K562 (cell line): ENCODE results near the gene PARD6A. TPM values are rescaled to one million over a fixed set of nuclear protein-coding genes. Genes with fewer than 3 reads are reported as not detected.

ENCODE experiments used
- ATAC-seq: fragments of 200-7000 bp; cut with Tn5 transposase; 3 replicates; pipeline ENCODE4 v1.9.1; 2020; ENCODE audit warnings: moderate library complexity
- BruUV-seq: library from RNA; stranded (reverse); fragments of 400-500 nt; replicated peaks from 2 replicates; lab custom pipeline; 2021; lab: Mats Ljungman, UMichigan
- CTCF ChIA-PET: fragments of 300-600 bp; formaldehyde crosslinking; extraction: SDS; loops from one replicate; lab custom pipeline; 2021; ENCODE audit warnings: low intra/inter-chr PET ratio; lab: Yijun Ruan, JAX
- POLR2A ChIA-PET: fragments of 300-600, 350-650 bp; sonication (Branson Sonifier 250); formaldehyde crosslinking; extraction: SDS; loops from one replicate; lab custom pipeline; 2021; ENCODE audit warnings: antibody characterized with exemption, inconsistent platforms; lab: Yijun Ruan, JAX
- DNase-seq, 4 experiments: peaks; one replicate each; pipeline versions ENCODE4 v3.0.0 to v3.0.0-alpha.2; 2011 to 2018; ENCODE audit warnings: low spot score in 3 of 4, mixed read lengths in 3 of 4; ENCODE audit errors: extremely low read depth in 1 of 4
- FAIRE-seq: peaks from 2 replicates; lab custom pipeline; 2011; peaks lifted over from hg19 to GRCh38; lab: Jason Lieb, UNC
- H2AFZ ChIP-seq: 2 replicates; pipeline ENCODE4 v1.6.0; 2011; ENCODE audit warnings: low read depth, low read length, control low read depth, inconsistent platforms
- H3K27ac ChIP-seq: fragments of 200-600 bp; 3 replicates; pipeline ENCODE4 v1.8.0; 2011; ENCODE audit warnings: low read depth, mild to moderate bottlenecking, control low read depth, inconsistent platforms, low read length, moderate library complexity, mixed read lengths; ENCODE audit errors: extremely low read depth
- H3K27me3 ChIP-seq, 2 experiments: fragments of 300-600 bp in 1 of 2; 2 replicates in 1 of 2; 3 replicates in 1 of 2; pipeline versions ENCODE4 v1.6.0 to v1.8.0; 2011; ENCODE audit warnings: inconsistent platforms in 2 of 2, low read length in 2 of 2, mild to moderate bottlenecking in 1 of 2, mixed read lengths in 1 of 2, moderate library complexity in 1 of 2; ENCODE audit not compliant: control insufficient read depth in 2 of 2, insufficient read depth in 2 of 2
- H3K36me3 ChIP-seq: fragments of 300-600 bp; 3 replicates; pipeline ENCODE4 v1.8.0; 2011; ENCODE audit warnings: mild to moderate bottlenecking, low read length, inconsistent platforms; ENCODE audit not compliant: control insufficient read depth, insufficient read depth
- H3K4me1 ChIP-seq, 2 experiments: fragments of 200-600 bp in 1 of 2; replicated peaks in 1 of 2; 2 replicates in 1 of 2; 3 replicates in 1 of 2; pipeline versions ENCODE4 v1.5.1 to v1.8.0; 2011; ENCODE audit warnings: inconsistent platforms in 2 of 2, low read length in 2 of 2, mild to moderate bottlenecking in 1 of 2, mixed read lengths in 1 of 2, moderate library complexity in 1 of 2; ENCODE audit not compliant: control insufficient read depth in 2 of 2, insufficient read depth in 2 of 2
- H3K4me2 ChIP-seq: 2 replicates; pipeline ENCODE4 v1.6.1; 2011; ENCODE audit warnings: low read length, control low read depth, inconsistent platforms, mixed read lengths; ENCODE audit not compliant: insufficient read depth
- H3K4me3 ChIP-seq: fragments of 200-600 bp; sonication (generic), shearing (Covaris generic); 2 replicates; pipeline ENCODE4 v1.5.1; 2016; ENCODE audit warnings: control low read depth, inconsistent platforms
- H3K79me2 ChIP-seq: fragments of 200-600 bp; 3 replicates; pipeline ENCODE4 v1.8.0; 2011; ENCODE audit warnings: low read length, inconsistent platforms; ENCODE audit not compliant: control insufficient read depth, insufficient read depth
- H3K9ac ChIP-seq, 2 experiments: 2 replicates each; pipeline versions ENCODE4 v1.6.0 to v1.6.1; 2011; ENCODE audit warnings: low read depth in 2 of 2, low read length in 2 of 2, control low read depth in 1 of 2, inconsistent platforms in 1 of 2, mild to moderate bottlenecking in 1 of 2, mixed read lengths in 1 of 2; ENCODE audit not compliant: insufficient read depth in 1 of 2
- H3K9me1 ChIP-seq: one replicate; pipeline ENCODE4 v1.6.0; 2011; ENCODE audit warnings: inconsistent platforms, mild to moderate bottlenecking, low read length, moderate library complexity; ENCODE audit not compliant: control insufficient read depth, insufficient read depth
- H3K9me3 ChIP-seq: replicated peaks from 2 replicates; pipeline ENCODE4 v1.5.1; 2011; ENCODE audit warnings: low read depth, low read length, inconsistent platforms; ENCODE audit not compliant: control insufficient read depth, insufficient read depth
- H4K20me1 ChIP-seq: replicated peaks from 2 replicates; pipeline ENCODE4 v1.6.1; 2011; ENCODE audit warnings: low read length, inconsistent platforms, mixed read lengths; ENCODE audit not compliant: control insufficient read depth, insufficient read depth
- CBFB ChIP-seq: sonication (generic); formaldehyde crosslinking; IDR thresholded peaks from 2 replicates; pipeline ENCODE4 v1.4.0; 2020; ENCODE audit warnings: mild to moderate bottlenecking, missing genetic modification reagents
- CHAMP1 ChIP-seq: fragments of 450-650 bp; IDR thresholded peaks from 2 replicates; pipeline ENCODE4 v1.6.1; 2016; ENCODE audit warnings: mild to moderate bottlenecking
- CHD1 ChIP-seq: fragments of 200-600 bp; sonication (generic); IDR thresholded peaks from one replicate; pipeline ENCODE4 v1.6.1; 2012; ENCODE audit warnings: mild to moderate bottlenecking, moderate library complexity, low read length, inconsistent platforms
- CSDE1 ChIP-seq, 2 experiments: fragments of 450-650 bp; IDR thresholded peaks; 2 replicates each; pipeline ENCODE4 v1.6.1; 2016; ENCODE audit warnings: mild to moderate bottlenecking in 1 of 2
- JUND ChIP-seq, 2 experiments: IDR thresholded peaks; 2 replicates in 1 of 2; 3 replicates in 1 of 2; pipeline ENCODE4 v1.6.1; 2011; ENCODE audit warnings: borderline replicate concordance in 2 of 2, low read depth in 2 of 2, low read length in 2 of 2, improper control_type of control experiment in 1 of 2, missing biosample characterization in 1 of 2, missing genetic modification characterization in 1 of 2, missing genetic modification reagents in 1 of 2
- KDM1A ChIP-seq, 2 experiments: fragments of 450-650 bp; IDR thresholded peaks; 2 replicates each; pipeline ENCODE4 v1.6.1; 2016; ENCODE audit warnings: mild to moderate bottlenecking in 2 of 2
- PYGO2 ChIP-seq: fragments of 450-650 bp; IDR thresholded peaks from 2 replicates; pipeline ENCODE4 v1.6.1; 2016; ENCODE audit warnings: mild to moderate bottlenecking, missing genetic modification characterization, moderate library complexity, missing compliant biosample characterization
- SMAD1 ChIP-seq: fragments of 150-350 bp; IDR thresholded peaks from 2 replicates; pipeline ENCODE4 v1.6.1; 2014; ENCODE audit warnings: low read length, low read depth; ENCODE audit not compliant: partially characterized antibody
- SP1 ChIP-seq: sonication (generic); formaldehyde crosslinking; IDR thresholded peaks from 2 replicates; pipeline ENCODE4 v1.8.1; 2022; ENCODE audit warnings: mild to moderate bottlenecking, missing genetic modification reagents
- SREBF2 ChIP-seq: sonication (generic); formaldehyde crosslinking; IDR thresholded peaks from 2 replicates; pipeline ENCODE4 v1.4.0; 2020; ENCODE audit warnings: mild to moderate bottlenecking, missing genetic modification reagents
- SRSF7 ChIP-seq: fragments of 200-400 bp; formaldehyde crosslinking; optimal IDR thresholded peaks from 2 replicates; pipeline ENCODE3; 2017; ENCODE audit warnings: mild to moderate bottlenecking, low read depth, low read length
- U2AF1 ChIP-seq: fragments of 200-400 bp; formaldehyde crosslinking; optimal IDR thresholded peaks from 2 replicates; pipeline ENCODE3; 2017; ENCODE audit warnings: mild to moderate bottlenecking, low read depth, low read length, moderate library complexity
- YBX1 ChIP-seq: fragments of 450-650 bp; IDR thresholded peaks from 2 replicates; pipeline ENCODE4 v1.7.1; 2016; ENCODE audit warnings: mild to moderate bottlenecking
- ZBTB2 ChIP-seq: fragments of 450-650 bp; IDR thresholded peaks from 2 replicates; pipeline ENCODE4 v1.6.1; 2016; ENCODE audit warnings: antibody characterized with exemption
- ZC3H11A ChIP-seq: IDR thresholded peaks from 2 replicates; pipeline ENCODE4 v1.6.1; 2012; ENCODE audit warnings: low read depth, low read length, improper control_type of control experiment
- WGBS: fragments of 100-300 bp; shearing (Covaris generic); methylation state at CpG from one replicate; pipeline ENCODE4 v1.1.6; 2016; ENCODE audit warnings: low coverage, mixed read lengths; ENCODE audit not compliant: insufficient coverage; ENCODE audit errors: missing lambda C conversion rate; 5-methylcytosine and 5-hydroxymethylcytosine counted together
- in situ Hi-C: fragments of 300-500 bp; cut with MboI; formaldehyde crosslinking; loops from 4 replicates; pipeline ENCODE4 v1.15.0; 2018; ENCODE audit warnings: inconsistent platforms, mixed read lengths
- intact Hi-C: fragments of 100-400 bp; cut with micrococcal nuclease; formaldehyde crosslinking; loops from 2 replicates; pipeline ENCODE4 v1.14.2; 2022
- polyA plus RNA-seq, 8 experiments: library from polyadenylated mRNA; depleted of rRNA in 4 of 8; stranded (reverse) in 5 of 8; unstranded in 3 of 8; fragments of >200 nt; fragmentation: Nextera tagmentation in 2 of 8; fragmentation: Illumina TruSeq in 1 of 8; extraction: Ambion mirVana in 2 of 8; extraction: Trizol in 1 of 8; gene quantifications; 2 replicates each; pipeline versions ENCODE4 v1.2.1 to v1.2.3, GENCODE V29; 2011 to 2014; ENCODE audit warnings: inconsistent platforms in 1 of 8, missing spikeins in 1 of 8
- total RNA-seq, 7 experiments: library from RNA; depleted of rRNA in 6 of 7; stranded (reverse); fragments of >200 nt in 6 of 7; fragmentation: Illumina TruSeq in 2 of 7; extraction: Trizol in 2 of 7; gene quantifications; 2 replicates each; pipeline versions ENCODE4 v1.2.1 to v1.2.3, GENCODE V29; 2011 to 2021; ENCODE audit warnings: low replicate concordance in 1 of 7
- TF ChIP-seq, protein P1 (sequence below), 2 experiments: fragments of 450-650 bp; conservative IDR thresholded peaks; 2 replicates each; pipeline ENCODE4 v1.6.1; 2017; ENCODE audit warnings: mild to moderate bottlenecking in 2 of 2, moderate library complexity in 2 of 2

The PARD6A gene
- total and polyA plus RNA-seq, 9 of the 15 experiments (the other 6 are each of a cell fraction or from before 2014, with no cell fraction given), result 0.04 to 2.0 (median 0.44) TPM

DNA sequence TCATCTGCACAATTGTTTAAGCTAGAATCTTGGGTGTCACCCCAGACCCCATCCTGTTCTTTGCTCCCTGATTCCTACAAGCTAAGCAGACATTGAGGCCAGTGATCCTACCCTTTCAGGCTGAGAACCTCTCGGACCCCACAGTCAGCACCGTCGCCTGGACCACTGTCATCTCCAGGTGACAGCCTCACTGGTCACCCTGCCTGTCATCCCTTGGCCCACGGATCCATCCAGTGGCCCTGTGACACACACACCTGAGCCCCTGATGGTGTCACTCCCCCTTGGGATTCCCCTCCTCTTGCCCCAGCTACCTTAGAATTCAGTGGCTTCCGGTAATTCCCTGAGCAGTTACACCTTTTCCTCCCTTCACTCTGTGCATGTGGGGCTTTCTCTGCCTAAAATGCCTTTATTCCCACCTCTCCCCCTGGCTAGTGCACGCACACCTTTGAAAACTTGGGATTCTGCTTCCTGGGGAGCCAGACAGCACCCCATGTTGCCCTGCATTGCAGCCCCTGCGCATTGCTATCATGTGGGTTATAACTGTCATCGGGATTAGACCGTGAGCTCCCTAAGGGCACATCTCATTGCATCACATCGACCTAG lies 8.8 kb downstream of the PARD6A start:
- no peak overlapping the region for H3K4me2 ChIP-seq

More for the DNA sequence above, 8.8 kb downstream of the PARD6A start:
- peaks cover 14 to 34% of the 10 kb centered on the region in 2 experiments for H3K4me1 ChIP-seq
- 35% methylated on average over 10 of the region's 10 CpGs for WGBS
- TF ChIP-seq CSDE1 (IDR thresholded peaks at IDR 0.05) (no peak), ZBTB2 (no peak), SP1 (CRISPR knock-in tag) (no peak), SREBF2 (CRISPR knock-in tag) (no peak), CHD1 (no peak), YBX1 (no peak), ZC3H11A (no peak), KDM1A (IDR thresholded peaks at IDR 0.05) (no peak), CBFB (no peak), JUND (IDR thresholded peaks at IDR 0.05; ENCODE audit: borderline replicate concordance, low read depth, low read length) (no peak), JUND (tag; IDR thresholded peaks at IDR 0.05; ENCODE audit: borderline replicate concordance, low read depth, low read length) (no peak), SMAD1 (no peak), PYGO2 (tag) (no peak), U2AF1 (no peak), CHAMP1 (no peak), SRSF7 (no peak)
- TF ChIP-seq, protein P1, sequence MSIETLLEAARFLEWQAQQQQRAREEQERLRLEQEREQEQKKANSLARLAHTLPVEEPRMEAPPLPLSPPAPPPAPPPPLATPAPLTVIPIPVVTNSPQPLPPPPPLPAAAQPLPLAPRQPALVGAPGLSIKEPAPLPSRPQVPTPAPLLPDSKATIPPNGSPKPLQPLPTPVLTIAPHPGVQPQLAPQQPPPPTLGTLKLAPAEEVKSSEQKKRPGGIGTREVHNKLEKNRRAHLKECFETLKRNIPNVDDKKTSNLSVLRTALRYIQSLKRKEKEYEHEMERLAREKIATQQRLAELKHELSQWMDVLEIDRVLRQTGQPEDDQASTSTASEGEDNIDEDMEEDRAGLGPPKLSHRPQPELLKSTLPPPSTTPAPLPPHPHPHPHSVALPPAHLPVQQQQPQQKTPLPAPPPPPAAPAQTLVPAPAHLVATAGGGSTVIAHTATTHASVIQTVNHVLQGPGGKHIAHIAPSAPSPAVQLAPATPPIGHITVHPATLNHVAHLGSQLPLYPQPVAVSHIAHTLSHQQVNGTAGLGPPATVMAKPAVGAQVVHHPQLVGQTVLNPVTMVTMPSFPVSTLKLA (conservative IDR thresholded peaks at IDR 0.05), result no peak
- BruUV-seq, result no TSS peak
- no peak overlapping the region for H3K4me3 ChIP-seq
- H3K36me3 ChIP-seq, result no peaks in the 10 kb centered on the region
- POLR2A ChIA-PET, result interaction anchor here (0.6 to 1.2 kb wide), 3 partner anchors 128 to 663 kb away, joined by 3 read pairs; no protein-coding TSS in a partner anchor
- H3K9ac ChIP-seq, result peak overlapping the region in 1 of 2 experiments; percentile 71; a peak in 2 of 4 replicates
- H4K20me1 ChIP-seq, result peaks cover 2% of the 10 kb centered on the region; the same call in 1 of the 2 replicates
- no peaks in the 10 kb centered on the region for H3K9me3 ChIP-seq
- DNase-seq, result no peak
- intact Hi-C loops, result loop anchor here (5.0 kb wide), 2 partner anchors 138 to 373 kb away; partner anchors contain the start of genes RANBP10 and TSNAXIP1
- no peak for FAIRE-seq
- H3K27ac ChIP-seq, result no peak overlapping the region
- H3K9me1 ChIP-seq, result no peaks in the 10 kb centered on the region
- in situ Hi-C loops, result loop anchor here (5.0 to 10.0 kb wide), 2 partner anchors 258 to 375 kb away; no protein-coding TSS in a partner anchor
- CTCF ChIA-PET, result interaction anchor here (2.2 to 3.0 kb wide), 2 partner anchors 148 to 176 kb away, joined by 10 to 25 read pairs; no protein-coding TSS in a partner anchor
- H2AFZ ChIP-seq, result no peak overlapping the region
- H3K27me3 ChIP-seq, result no peaks in the 10 kb centered on the region
- H3K79me2 ChIP-seq, result peaks cover 3% of the 10 kb centered on the region; the same call in 1 of the 3 replicates
- ATAC-seq, result no peak
